Spleen (tissue), 11 donors: ENCODE results near the gene KIAA1217. TPM values are rescaled to one million over a fixed set of nuclear protein-coding genes. Genes with fewer than 3 reads are reported as not detected.

Source experiments
- DNase-seq: peaks from one replicate; pipeline ENCODE4 v3.0.0-alpha.2; 2020
- H3K27ac ChIP-seq, 8 donors: fragments of 200-600 bp; sonication (generic) in 7 of 8; 1 replicate in 4 of 8; 2 replicates in 4 of 8; pipeline versions ENCODE4 v1.5.0 to v1.8.0; 2016 to 2021; ENCODE audit warnings: inconsistent platforms in 4 of 8, mild to moderate bottlenecking in 4 of 8, moderate library complexity in 1 of 8
- H3K27me3 ChIP-seq, 7 donors: fragments of 200-600 bp; sonication (generic) in 6 of 7; replicated peaks in 1 of 7; 1 replicate in 4 of 7; 2 replicates in 3 of 7; pipeline versions ENCODE4 v1.5.0 to v1.8.0; 2016 to 2021; ENCODE audit warnings: inconsistent platforms in 3 of 7, mild to moderate bottlenecking in 1 of 7
- H3K36me3 ChIP-seq, 6 donors: fragments of 200-600 bp; sonication (generic) in 5 of 6; 1 replicate in 4 of 6; 2 replicates in 2 of 6; pipeline versions ENCODE4 v1.5.0 to v1.8.0; 2016 to 2021; ENCODE audit warnings: inconsistent platforms in 2 of 6
- H3K4me1 ChIP-seq, 6 donors: fragments of 200-600 bp; sonication (generic) in 5 of 6; 1 replicate in 3 of 6; 2 replicates in 3 of 6; pipeline versions ENCODE4 v1.5.0 to v1.8.0; 2016 to 2021; ENCODE audit warnings: inconsistent platforms in 3 of 6
- H3K4me3 ChIP-seq, 8 donors: fragments of 200-600 bp; sonication (generic) in 7 of 8; 1 replicate in 4 of 8; 2 replicates in 4 of 8; pipeline versions ENCODE4 v1.5.0 to v1.8.0; 2016 to 2021; ENCODE audit warnings: inconsistent platforms in 4 of 8, mild to moderate bottlenecking in 4 of 8, moderate library complexity in 2 of 8
- H3K9me3 ChIP-seq, 8 donors: fragments of 200-600 bp; sonication (generic) in 7 of 8; 1 replicate in 4 of 8; 2 replicates in 4 of 8; pipeline versions ENCODE4 v1.5.0 to v1.8.0; 2016 to 2021; ENCODE audit warnings: inconsistent platforms in 4 of 8
- CTCF ChIP-seq, 11 experiments: fragments of 200-600 bp in 7 of 11; fragments of 450-650 bp in 4 of 11; sonication (generic) in 4 of 11; IDR thresholded peaks in 8 of 11; conservative IDR thresholded peaks in 3 of 11; 1 replicate in 7 of 11; 2 replicates in 4 of 11; pipeline versions ENCODE4 v1.4.0 to v1.8.0; 2016 to 2021; ENCODE audit warnings: antibody characterized with exemption in 11 of 11, inconsistent platforms in 4 of 11, mild to moderate bottlenecking in 1 of 11
- POLR2A ChIP-seq, 3 donors: fragments of 450-650 bp; IDR thresholded peaks; one replicate each; pipeline ENCODE4 v1.5.1; 2017; ENCODE audit warnings: antibody characterized with exemption in 3 of 3, mild to moderate bottlenecking in 1 of 3
- POLR2AphosphoS5 ChIP-seq, 3 donors: sonication (generic); formaldehyde crosslinking; IDR thresholded peaks; one replicate each; pipeline ENCODE4 v1.5.1; 2017; ENCODE audit warnings: antibody characterized with exemption in 3 of 3
- WGBS, 5 donors: extraction: QIAGEN DNeasy Blood & Tissue Kit in 3 of 5; methylation state at CpG; one replicate each; pipeline versions ENCODE4 v1.1.5 to v1.1.7; 2013 to 2018; 5-methylcytosine and 5-hydroxymethylcytosine counted together
- intact Hi-C: fragments of 100-400 bp; cut with DNase I; formaldehyde crosslinking; loops from one replicate; pipeline ENCODE4 v1.15.0; 2023; ENCODE audit warnings: low total_unique reads
- polyA plus RNA-seq, 3 donors: library from polyadenylated mRNA; stranded (reverse); fragments of 200-250 nt; gene quantifications; one replicate each; pipeline ENCODE4 v1.2.1, GENCODE V29; 2013
- total RNA-seq, 7 donors: library from RNA; depleted of rRNA in 3 of 7; stranded (reverse); fragments of >200 nt in 3 of 7; fragmentation: NEBNext Ultra II Directional in 4 of 7; extraction: Animal tissue kit (Norgen Biotek cat#: 25700) in 4 of 7; gene quantifications; one replicate each; pipeline versions ENCODE4 v1.1.0 to v1.2.1, GENCODE V29; 2016 to 2021
- donor health status: healthy with polysubstance abuse.
- donor health status: DM: no; HTN: no; CAD: no; lungs with moderate emphysema.
- donor health status: DM: no; HTN: no; CAD: no.
- donor health status: Bipolar disorder and iron deficiency.
- donor health status: healthy.
- donor health status: DM: no; HTN: no; CAD: no.
- donor health status: DM: yes; HTN: yes; CAD: no.

KIAA1217 gene
- total and polyA plus RNA-seq, 10 donors, result 2.2 to 40.7 (median 21.4) TPM

- intact Hi-C loops, result no loop called here
- no peak for DNase-seq
- Histone ChIP-seq H3K27ac (no peak overlapping the region), H3K27me3 (no peaks in the 10 kb centered on the region), H3K4me3 (no peak overlapping the region), H3K4me1 (peaks cover 0 to 3% (median 0%) of the 10 kb centered on the region in 6 donors), H3K36me3 (no peaks in the 10 kb centered on the region), H3K9me3 (no peaks in the 10 kb centered on the region)
- 79 to 86% (median 82%) methylated on average over 2 of the region's 2 CpGs for WGBS, 5 donors
- TF ChIP-seq POLR2A (IDR thresholded peaks at IDR 0.05) (no peak), POLR2AphosphoS5 (IDR thresholded peaks at IDR 0.05) (no peak), CTCF (IDR thresholded peaks at IDR 0.05 in 8 of 11, conservative IDR thresholded peaks at IDR 0.05 in 3 of 11) (no peak)
These were observed 143.5 kb downstream of the KIAA1217 start for GRCh38 chr10:24352399-24352798.

- H3K4me1 ChIP-seq, result peaks cover 0 to 3% (median 0%) of the 10 kb centered on the region in 6 donors
- H3K9me3 ChIP-seq, result no peaks in the 10 kb centered on the region
- H3K4me3 ChIP-seq, result no peak overlapping the region
- 80 to 89% (median 86%) methylated on average over 6 of the region's 6 CpGs for WGBS, 5 donors
- no peak overlapping the region for H3K27ac ChIP-seq
- H3K27me3 ChIP-seq, result no peaks in the 10 kb centered on the region
- no peak for DNase-seq
- no peak for TF ChIP-seq POLR2A (IDR thresholded peaks at IDR 0.05)
- no peak for TF ChIP-seq CTCF (IDR thresholded peaks at IDR 0.05 in 8 of 11, conservative IDR thresholded peaks at IDR 0.05 in 3 of 11)
- no peak for TF ChIP-seq POLR2AphosphoS5 (IDR thresholded peaks at IDR 0.05)
- H3K36me3 ChIP-seq, result no peaks in the 10 kb centered on the region
- intact Hi-C loops, result no loop called here
These were observed 144.4 kb downstream of the KIAA1217 start for GRCh38 chr10:24353319-24353718.

- no peaks in the 10 kb centered on the region for H3K9me3 ChIP-seq
- DNase-seq, result no peak
- H3K4me1 ChIP-seq, result peaks cover 0 to 3% (median 0%) of the 10 kb centered on the region in 6 donors
- no peaks in the 10 kb centered on the region for H3K36me3 ChIP-seq
- no peak overlapping the region for H3K4me3 ChIP-seq
- no peak overlapping the region for H3K27ac ChIP-seq
- TF ChIP-seq CTCF (IDR thresholded peaks at IDR 0.05 in 8 of 11, conservative IDR thresholded peaks at IDR 0.05 in 3 of 11) (no peak), POLR2A (IDR thresholded peaks at IDR 0.05) (no peak), POLR2AphosphoS5 (IDR thresholded peaks at IDR 0.05) (no peak)
- 63 to 81% (median 78%) methylated on average over 2 of the region's 2 CpGs for WGBS, 5 donors
- no peaks in the 10 kb centered on the region for H3K27me3 ChIP-seq
- intact Hi-C loops, result no loop called here
These were observed 146.2 kb downstream of the KIAA1217 start for GRCh38 chr10:24355056-24355688.

GRCh38 chr10:24357344-24358004 lies 148.5 kb downstream of the KIAA1217 start:
- Histone ChIP-seq H3K27me3 (no peaks in the 10 kb centered on the region), H3K4me1 (peaks cover 0 to 4% (median 0%) of the 10 kb centered on the region in 6 donors), H3K4me3 (no peak overlapping the region), H3K9me3 (no peaks in the 10 kb centered on the region), H3K27ac (no peak overlapping the region), H3K36me3 (no peaks in the 10 kb centered on the region)
- intact Hi-C loops, result no loop called here
- no peak for DNase-seq
- no peak for TF ChIP-seq POLR2AphosphoS5 (IDR thresholded peaks at IDR 0.05)
- TF ChIP-seq CTCF (IDR thresholded peaks at IDR 0.05 in 8 of 11, conservative IDR thresholded peaks at IDR 0.05 in 3 of 11), result no peak
- no peak for TF ChIP-seq POLR2A (IDR thresholded peaks at IDR 0.05)
- WGBS, 5 donors, result 85 to 94% (median 92%) methylated on average over 8 of the region's 8 CpGs
